GM18526 (cell line): ENCODE measurements around the gene FMO2.

Experiments
- POLR2A ChIP-seq: IDR thresholded peaks from 3 replicates; pipeline ENCODE4 v1.6.1; 2011; ENCODE audit not compliant: insufficient read length; ENCODE audit errors: extremely low read depth

FMO2 gene

GRCh38 chr1:171258429-171258828 is 73.3 kb downstream of the FMO2 start:
- TF ChIP-seq POLR2A: no peak

- no peak for TF ChIP-seq POLR2A
Observed at GRCh38 chr1:171258943-171259342, 73.8 kb downstream of the FMO2 start.
